Ascending aorta (tissue), 2 donors: ENCODE results near the gene COL17A1. TPM values are rescaled to one million over a fixed set of nuclear protein-coding genes. Genes with fewer than 3 reads are reported as not detected.

Source experiments
- DNase-seq, 2 donors: peaks; one replicate each; pipeline ENCODE4 v3.0.0-alpha.2; 2019; ENCODE audit warnings: low spot score in 2 of 2
- H3K27ac ChIP-seq, 2 donors: fragments of 200-600 bp; sonication (generic); one replicate each; pipeline ENCODE4 v1.5.1; 2016 to 2017; ENCODE audit warnings: mild to moderate bottlenecking in 1 of 2
- H3K27me3 ChIP-seq: fragments of 200-600 bp; sonication (generic); one replicate; pipeline ENCODE4 v1.5.1; 2017
- H3K36me3 ChIP-seq, 2 donors: fragments of 200-600 bp; sonication (generic); one replicate each; pipeline ENCODE4 v1.5.1; 2016
- H3K4me1 ChIP-seq, 2 donors: fragments of 200-600 bp; sonication (generic); one replicate each; pipeline ENCODE4 v1.5.1; 2016 to 2017; ENCODE audit warnings: mild to moderate bottlenecking in 1 of 2
- H3K4me3 ChIP-seq, 2 donors: fragments of 200-600 bp; sonication (generic); one replicate each; pipeline ENCODE4 v1.5.1; 2016 to 2017; ENCODE audit warnings: mild to moderate bottlenecking in 1 of 2
- H3K9me3 ChIP-seq, 2 donors: fragments of 200-600 bp; sonication (generic); one replicate each; pipeline ENCODE4 v1.5.1; 2016
- CTCF ChIP-seq, 3 experiments: fragments of 200-600 bp in 2 of 3; fragments of 450-650 bp in 1 of 3; sonication (generic) in 2 of 3; IDR thresholded peaks; one replicate each; pipeline ENCODE4 v1.5.1; 2016 to 2019; ENCODE audit warnings: antibody characterized with exemption in 3 of 3, mild to moderate bottlenecking in 1 of 3, moderate library complexity in 1 of 3
- intact Hi-C: fragments of 100-400 bp; cut with DNase I; formaldehyde crosslinking; loops from one replicate; pipeline ENCODE4 v1.15.1; 2023
- total RNA-seq: library from RNA; depleted of rRNA; stranded (reverse); fragments of >200 nt; gene quantifications from one replicate; pipeline ENCODE4 v1.1.0, GENCODE V29; 2016

Gene COL17A1
- total RNA-seq, 1 donor from 2014 or later, result 0.64 TPM

- TF ChIP-seq CTCF (IDR thresholded peaks at IDR 0.05), result no peak
- peaks cover 0 to 3% of the 10 kb centered on the region in 2 donors for H3K36me3 ChIP-seq
- H3K4me1 ChIP-seq, result no peaks in the 10 kb centered on the region
- H3K4me3 ChIP-seq, result no peak overlapping the region
- no peak overlapping the region for H3K27ac ChIP-seq
- no peaks in the 10 kb centered on the region for H3K9me3 ChIP-seq
- intact Hi-C loops, result no loop called here
- peak in 1 of 2 donors; percentile 35 for DNase-seq
- H3K27me3 ChIP-seq, result no peaks in the 10 kb centered on the region
Observed at GRCh38 chr10:104037261-104037951, 48.3 kb downstream of the COL17A1 start.

GRCh38 chr10:104036518-104037260 lies 49.0 kb downstream of the COL17A1 start:
- Histone ChIP-seq H3K36me3 (peaks cover 0 to 3% of the 10 kb centered on the region in 2 donors), H3K4me3 (no peak overlapping the region), H3K9me3 (no peaks in the 10 kb centered on the region), H3K27ac (no peak overlapping the region), H3K27me3 (no peaks in the 10 kb centered on the region), H3K4me1 (no peaks in the 10 kb centered on the region)
- DNase-seq, result no peak
- intact Hi-C loops, result no loop called here
- no peak for TF ChIP-seq CTCF (IDR thresholded peaks at IDR 0.05)

- H3K4me1 ChIP-seq, result no peaks in the 10 kb centered on the region
- intact Hi-C loops, result no loop called here
- no peaks in the 10 kb centered on the region for H3K9me3 ChIP-seq
- TF ChIP-seq CTCF (IDR thresholded peaks at IDR 0.05), result no peak
- H3K27ac ChIP-seq, result no peak overlapping the region
- H3K4me3 ChIP-seq, result no peak overlapping the region
- H3K27me3 ChIP-seq, result no peaks in the 10 kb centered on the region
- no peak for DNase-seq
- peaks cover 0 to 3% of the 10 kb centered on the region in 2 donors for H3K36me3 ChIP-seq
Observed at GRCh38 chr10:104036069-104036384, 49.7 kb downstream of the COL17A1 start.

- Histone ChIP-seq H3K4me3 (no peak overlapping the region), H3K9me3 (no peaks in the 10 kb centered on the region), H3K4me1 (no peaks in the 10 kb centered on the region), H3K27me3 (no peaks in the 10 kb centered on the region), H3K27ac (no peak overlapping the region), H3K36me3 (peaks cover 3 to 4% of the 10 kb centered on the region in 2 donors)
- no peak for DNase-seq
- intact Hi-C loops, result no loop called here
- no peak for TF ChIP-seq CTCF (IDR thresholded peaks at IDR 0.05)
Observed at GRCh38 chr10:104035194-104036068, 50.2 kb downstream of the COL17A1 start.

- Histone ChIP-seq H3K9me3 (no peaks in the 10 kb centered on the region), H3K4me1 (no peaks in the 10 kb centered on the region), H3K4me3 (no peak overlapping the region), H3K36me3 (peaks cover 3 to 5% of the 10 kb centered on the region in 2 donors), H3K27ac (no peak overlapping the region), H3K27me3 (no peaks in the 10 kb centered on the region)
- no peak for DNase-seq
- intact Hi-C loops, result no loop called here
- no peak for TF ChIP-seq CTCF (IDR thresholded peaks at IDR 0.05)
Observed at GRCh38 chr10:104034401-104035193, 51.1 kb downstream of the COL17A1 start.
